Activated T-cell treated with anti-CD3 and anti-CD28 coated beads, Interleukin-2, amount 50 U/mL, for 1 hour (primary cell): ENCODE results near the gene GATB.

Source experiments
- DNase-seq: peaks from one replicate; pipeline ENCODE4 v3.0.0-alpha.2; 2020

GATB gene, protein sequence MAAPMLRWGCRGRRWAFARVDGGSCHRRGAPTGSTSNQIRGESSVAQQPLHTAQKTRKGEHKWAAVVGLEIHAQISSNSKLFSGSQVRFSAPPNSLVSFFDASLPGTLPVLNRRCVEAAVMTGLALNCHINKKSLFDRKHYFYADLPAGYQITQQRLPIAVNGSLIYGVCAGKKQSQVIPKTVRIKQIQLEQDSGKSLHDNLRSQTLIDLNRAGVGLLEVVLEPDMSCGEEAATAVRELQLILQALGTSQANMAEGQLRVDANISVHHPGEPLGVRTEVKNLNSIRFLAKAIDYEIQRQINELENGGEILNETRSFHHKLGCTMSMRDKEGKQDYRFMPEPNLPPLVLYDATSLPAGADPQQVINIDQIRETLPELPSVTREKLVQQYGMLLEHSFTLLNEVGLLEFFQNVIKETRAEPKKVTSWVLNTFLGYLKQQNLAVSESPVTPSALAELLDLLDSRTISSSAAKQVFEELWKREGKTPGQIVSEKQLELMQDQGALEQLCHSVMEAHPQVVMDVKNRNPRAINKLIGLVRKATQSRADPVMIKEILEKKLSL

DNA sequence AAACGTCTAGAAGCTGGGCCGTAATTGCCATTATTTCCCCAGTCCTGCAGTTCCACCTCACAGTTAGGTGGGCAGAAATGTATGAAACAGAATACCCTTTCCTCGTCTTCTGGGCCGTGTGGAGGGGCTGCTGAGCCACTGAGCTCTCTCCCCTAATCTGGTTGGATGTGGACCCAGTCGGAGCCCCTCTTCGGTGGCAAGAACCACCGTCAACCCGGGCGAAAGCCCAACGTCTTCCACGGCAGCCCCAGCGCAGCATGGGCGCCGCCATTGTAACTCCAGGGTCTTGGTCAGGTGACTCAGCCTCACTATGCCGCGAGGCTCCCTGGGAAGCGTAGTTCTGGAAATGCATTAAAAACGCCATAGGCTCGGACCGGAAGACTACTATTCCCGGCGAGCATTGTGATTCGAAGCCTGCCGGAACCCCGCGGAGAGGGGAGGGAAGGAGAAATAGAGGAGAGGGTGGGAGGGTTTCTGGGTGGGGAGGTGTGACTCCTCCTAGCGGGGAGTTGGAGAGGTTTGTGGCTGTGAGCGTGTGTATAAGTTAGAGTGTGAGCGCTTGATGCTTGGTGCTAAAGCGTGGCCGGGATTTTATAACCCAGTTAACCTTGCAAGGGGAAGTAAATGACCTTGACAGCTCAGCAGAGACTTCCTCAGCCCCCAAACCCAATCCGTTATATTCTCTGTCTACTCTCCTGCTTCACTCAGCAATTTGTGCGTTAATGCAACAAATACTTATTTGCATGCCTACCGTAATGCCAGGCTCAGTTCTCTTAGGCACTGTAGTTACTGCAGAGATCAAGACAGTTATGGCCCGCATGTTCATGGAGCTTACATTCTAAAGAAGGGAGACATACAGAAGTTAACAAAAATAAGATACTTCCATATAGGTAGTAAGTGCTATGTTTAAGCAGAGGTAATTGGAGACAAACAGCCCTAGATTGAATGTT is at the start of gene GATB:
GATB (minus strand) TSS at position 296 of the 950 bp plus-strand sequence; CDS start at position 271, 25 bp downstream.
- DNase-seq: peak; percentile 86

DNA sequence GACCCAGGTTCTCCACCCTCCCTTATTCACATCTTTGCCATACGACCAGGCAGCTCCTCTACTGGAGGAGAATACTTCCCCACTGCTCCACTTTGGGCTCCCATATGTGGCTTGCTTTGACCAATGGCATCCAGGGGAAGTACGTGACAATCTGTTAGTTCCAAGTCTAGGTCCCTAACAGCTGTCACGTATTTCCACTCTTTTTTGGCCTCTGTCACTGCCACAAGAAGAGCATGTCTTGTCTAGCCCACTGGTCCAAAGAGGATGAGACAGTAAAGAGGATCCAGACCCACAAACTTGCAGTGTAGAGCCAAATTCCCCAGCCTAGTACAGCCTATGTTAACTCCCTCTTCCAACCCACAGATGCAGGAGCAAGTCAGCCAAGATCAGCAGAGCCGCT is 49.7 kb upstream of the GATB start:
- DNase-seq: no peak

DNA sequence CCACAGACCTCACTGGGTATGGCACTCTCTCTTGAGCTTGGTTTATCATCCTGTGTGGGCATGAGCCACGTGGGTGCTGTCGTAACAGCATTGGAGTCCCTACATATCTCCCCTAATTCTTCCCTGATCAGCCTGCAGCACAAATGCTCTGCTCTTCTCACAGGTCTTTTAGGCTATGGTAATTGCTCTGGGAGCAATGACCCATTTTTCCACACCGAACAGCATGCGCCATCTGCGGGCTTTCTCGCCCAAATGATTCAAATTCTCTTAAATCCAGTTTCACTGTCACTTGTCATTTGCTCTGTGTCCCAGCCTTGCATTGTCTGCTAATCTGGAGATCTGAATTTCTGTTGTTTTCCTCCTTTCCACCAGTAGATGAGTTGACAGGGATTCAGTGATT is 48.9 kb upstream of the GATB start:
- DNase-seq: no peak

DNA sequence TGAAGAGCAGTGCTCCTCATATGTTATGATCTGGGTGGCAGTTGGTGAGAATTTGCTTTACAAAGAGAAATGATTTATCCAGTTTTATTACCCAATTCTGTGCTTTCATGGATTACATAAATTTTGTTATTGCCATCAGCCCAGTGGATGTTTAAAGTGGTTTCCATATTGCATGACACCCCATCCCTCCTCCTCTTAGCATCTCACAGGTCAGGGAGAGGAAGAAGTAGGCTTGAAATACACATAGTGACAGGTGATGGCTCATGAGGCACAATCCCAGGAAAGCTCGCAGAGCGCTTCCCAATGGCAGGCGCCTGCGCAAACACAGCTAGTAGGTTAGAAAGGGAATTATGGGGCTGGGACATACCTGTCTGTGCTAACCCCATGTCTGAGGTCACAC is 47.7 kb upstream of the GATB start:
- no peak for DNase-seq

DNA sequence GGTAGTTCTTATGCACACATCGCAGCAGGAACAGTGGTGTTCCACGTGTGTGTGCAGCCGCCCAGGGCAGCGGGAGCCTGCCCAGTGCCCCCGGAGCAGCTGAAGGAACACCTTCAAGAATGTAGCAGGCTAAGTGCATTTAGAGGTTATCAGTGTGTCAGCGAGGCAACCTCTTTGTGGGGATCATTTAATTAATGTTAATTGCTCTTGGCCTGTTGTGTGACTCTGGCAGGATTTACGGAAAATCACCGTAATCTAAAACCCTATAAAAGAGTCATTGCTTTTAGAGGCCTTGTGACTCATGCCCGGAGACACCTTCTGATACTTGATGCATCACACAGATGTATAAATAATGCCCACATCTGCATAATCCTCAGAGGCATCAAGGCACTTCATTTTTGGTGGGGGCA is 47.3 kb upstream of the GATB start:
- no peak for DNase-seq

DNA sequence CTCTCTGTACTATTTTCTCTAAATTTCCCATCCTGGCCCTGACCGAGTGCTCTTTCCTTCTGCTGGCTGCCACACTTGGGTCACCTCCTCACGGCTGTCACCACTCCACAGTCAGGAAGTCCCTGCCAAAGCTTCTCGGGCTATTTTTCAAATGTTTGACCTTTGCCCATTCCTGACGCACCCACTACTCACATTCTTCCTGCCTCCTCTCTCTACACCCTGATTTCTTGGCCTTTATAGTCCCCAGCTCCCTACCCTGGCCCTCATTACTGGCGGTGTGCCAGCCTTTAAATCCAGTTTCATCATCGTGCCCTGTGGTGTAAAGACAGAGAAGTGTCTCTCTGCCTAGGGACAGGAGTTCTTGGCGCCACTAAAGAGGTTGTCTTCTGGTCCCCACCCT is 46.4 kb upstream of the GATB start:
- no peak for DNase-seq

DNA sequence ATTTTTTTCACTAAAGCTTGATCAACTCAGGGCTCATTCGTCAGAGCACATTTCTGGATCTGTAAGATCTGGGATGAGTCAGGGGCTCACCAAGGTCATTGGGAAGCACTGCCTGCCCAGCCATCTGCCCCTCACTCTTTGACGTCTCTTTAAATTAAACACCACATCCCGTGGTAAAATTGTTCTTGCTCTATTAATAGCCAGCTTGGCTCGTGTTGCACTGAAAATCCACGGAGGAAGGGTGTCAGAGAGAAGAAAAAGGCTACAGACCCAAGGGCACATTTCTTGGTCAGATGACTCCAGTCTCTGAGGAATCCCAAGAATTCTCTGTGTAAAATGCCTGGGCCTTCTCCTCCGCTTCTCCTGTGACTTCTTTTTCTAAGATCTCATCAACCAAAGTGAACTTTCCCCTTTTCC is 45.7 kb upstream of the GATB start:
- DNase-seq: no peak

DNA sequence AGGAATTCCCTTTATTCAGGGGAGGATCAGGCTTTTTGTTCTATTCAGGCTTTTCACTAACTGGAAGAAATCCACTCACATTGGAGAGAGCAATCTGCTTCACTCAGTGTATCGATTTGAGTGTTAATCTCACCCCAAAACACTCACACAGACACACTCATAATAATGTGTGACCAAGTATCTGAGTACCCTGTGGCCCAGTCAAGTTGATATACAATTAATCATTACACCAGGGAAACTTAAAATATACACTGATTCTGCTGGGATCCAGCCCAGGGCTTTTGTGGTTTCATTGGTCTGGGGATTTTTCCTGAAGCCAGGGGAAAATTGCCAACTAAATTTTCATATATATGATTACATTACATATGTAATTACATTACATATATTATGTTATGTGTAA is 44.0 kb upstream of the GATB start:
- DNase-seq: no peak

DNA sequence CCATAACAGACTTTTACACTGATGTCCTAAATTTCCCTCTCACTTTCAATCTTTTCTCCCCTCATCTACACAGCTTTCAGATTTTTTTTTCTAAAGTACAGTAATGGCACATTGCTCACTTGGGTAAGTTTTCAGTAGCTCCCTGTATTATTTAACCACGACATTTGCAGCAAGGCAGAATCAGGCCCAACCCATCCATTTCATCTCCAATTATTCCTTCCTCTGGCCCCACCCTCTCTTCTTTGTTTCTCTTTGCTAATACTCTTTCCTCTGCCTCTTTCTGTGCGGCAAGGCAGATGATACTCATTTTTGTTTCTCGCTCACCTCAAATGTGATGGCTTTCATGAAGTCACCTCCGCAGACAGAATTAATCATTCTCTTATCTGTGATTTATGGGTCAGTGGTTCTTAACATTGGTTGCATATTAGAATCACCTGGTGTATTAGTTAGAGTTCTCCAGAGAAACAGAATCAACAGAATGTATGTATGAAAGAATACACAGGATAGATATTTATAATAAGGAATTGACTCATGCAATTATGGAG is 43.4 kb upstream of the GATB start:
- DNase-seq: no peak

DNA sequence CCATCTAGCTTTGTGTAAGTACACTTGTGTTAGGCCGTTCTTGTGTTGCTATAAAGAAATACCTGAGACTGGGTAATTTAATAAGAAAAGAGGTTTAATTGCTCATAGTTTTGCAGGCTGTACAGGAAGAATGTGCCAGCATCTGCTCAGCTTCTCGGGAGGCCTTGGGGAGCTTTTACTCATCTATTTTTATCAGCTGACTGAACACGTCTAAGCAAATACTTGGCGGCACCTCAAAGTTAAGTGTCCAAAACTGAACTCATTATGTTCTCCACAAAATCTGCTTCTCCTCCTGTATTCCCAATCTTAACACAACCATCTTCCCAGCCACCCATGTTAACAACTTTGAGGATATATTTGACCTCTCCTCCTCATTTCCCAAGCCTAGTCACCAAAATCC is 42.4 kb upstream of the GATB start:
- no peak for DNase-seq

DNA sequence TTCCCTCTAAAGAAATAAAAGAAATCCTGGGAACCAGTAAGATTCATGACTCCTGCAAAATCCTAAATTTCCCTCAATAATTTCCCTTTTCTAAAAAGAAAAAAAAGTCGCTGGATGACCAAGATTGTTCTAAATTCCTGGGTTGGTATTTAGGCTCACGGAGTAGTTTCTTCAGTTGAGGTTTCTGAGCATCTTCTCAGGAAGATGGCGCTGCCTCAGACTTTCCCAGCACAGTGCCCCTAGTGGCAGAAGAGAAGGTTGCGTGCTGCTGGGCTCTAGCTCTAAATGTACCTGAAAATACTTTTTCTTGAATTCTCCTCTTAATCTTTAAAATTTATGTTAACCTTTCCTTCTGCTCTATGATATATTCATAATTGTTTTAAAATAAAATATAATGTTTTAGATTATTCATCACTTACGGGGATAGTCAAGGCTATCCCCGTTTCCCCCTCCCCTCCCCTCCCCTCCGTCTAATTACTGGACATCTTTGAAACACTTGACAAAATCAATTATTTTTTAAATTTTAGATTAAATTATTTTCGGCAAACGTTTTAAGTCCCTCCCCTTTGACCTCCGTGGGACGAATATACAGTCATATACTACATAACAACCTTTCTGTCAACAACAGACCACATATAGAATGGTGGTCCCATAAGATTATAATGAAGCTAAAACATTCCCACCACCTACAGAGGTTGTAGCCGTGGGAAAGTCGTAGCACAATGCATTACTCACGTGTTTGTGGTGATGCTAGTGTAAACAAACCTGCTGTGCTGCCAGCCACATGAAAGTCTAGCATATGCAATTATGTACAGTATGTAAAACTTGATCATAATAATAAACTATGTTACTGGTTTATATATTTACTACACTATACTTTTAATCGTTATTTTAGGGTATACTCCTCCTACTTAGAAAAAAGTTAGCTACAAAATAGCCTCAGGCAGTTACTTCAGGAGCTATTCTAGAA is 41.0 kb upstream of the GATB start:
- DNase-seq: peak; percentile 58

DNA sequence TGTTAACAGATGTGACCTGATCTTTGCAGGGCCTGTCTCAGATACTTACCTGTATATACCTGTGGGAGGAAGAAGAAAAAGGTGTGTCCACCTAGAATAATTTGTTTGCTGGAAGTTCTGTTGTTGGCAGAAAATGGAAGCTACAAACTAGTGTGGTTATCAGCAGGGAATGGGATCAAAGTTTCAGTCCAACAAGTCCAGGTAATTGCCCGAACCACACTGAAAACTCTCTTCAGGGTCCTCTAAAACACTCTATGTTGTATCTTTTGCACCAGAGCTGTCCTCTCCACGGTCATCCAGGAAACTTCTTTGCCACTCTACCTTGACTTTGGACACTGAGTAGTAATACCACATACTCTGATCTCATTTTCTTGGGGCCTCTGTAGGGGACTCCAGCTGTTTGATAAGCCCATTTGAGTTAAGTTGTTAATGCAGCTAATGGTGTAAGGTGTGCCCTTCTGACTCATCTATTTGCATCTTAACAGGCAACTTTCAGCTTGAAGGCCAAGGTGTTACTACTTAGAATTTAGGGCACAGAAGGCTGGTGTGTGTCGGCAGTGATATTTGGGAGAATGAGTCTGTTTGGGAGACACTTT is 38.7 kb upstream of the GATB start:
- DNase-seq: no peak

DNA sequence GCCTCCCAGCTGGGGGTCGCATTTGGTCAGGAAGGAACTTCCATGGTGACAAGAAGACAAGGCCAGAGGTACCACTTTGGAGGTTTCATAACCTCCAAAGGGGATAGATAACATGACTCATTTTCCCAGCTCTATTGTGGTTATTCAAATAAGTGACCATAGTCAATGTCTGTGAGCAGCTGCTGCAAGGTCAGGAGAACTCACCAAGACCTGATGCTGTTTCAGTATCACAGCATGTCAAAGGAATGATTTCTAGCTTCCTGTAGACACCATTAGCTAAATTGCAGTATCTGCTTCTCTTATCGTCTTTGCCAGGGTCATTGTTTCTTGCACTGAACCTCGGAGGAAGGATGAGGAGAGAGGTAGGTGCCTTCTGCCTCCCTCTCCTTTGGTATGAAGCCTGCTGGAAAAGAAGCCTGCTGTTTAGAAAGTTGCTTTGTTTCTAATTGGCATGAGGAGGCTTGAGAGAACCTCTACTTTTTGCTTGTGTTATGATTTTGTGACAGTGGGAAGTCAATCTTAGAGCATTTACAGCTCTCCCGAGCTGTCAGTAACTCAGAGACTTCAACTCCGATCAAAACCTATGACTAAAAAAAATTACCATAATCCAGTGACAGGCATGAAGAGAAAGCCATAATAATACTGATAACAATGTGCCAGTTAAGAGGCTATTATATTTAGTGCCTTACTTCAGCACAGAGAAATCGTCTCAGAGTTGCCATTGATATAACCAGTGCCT is 38.0 kb upstream of the GATB start:
- DNase-seq: no peak

DNA sequence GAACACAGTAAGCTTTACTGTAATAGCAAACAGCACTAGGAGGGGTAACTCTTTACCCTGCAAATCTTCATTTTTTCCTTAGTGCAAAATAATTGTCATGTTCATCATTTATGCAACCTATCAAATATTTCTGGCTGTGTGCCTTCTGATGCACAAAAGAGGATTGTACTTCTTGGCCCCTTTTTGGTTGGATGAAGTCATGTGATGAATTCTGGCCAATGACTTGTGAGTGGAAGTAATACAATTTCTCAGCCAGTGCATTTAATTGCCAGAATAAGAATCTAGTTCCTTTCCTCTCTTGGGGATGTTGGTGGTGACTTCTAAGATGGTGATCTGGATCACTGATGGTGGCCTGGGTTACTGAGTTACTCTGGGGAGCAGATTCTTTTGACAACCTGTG is 37.0 kb upstream of the GATB start:
- DNase-seq: no peak

DNA sequence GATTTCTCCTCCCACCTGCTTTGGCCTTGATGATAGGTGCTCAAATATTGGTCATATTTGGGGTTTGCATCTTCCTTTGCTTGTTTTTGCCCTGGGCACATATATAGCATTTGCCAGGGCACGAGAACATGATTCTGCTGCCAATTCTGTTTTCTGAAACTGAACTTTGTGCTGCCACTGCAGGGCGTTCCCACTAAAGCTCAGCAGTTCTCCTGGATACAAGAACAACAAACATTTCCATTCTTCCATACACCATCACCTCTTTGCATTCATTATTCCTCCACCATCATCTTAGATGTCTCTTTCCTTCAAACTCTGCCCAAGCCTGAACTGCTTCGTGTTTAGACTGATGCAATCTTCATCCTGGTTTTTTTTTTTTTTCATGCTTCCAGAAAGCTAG is 36.3 kb upstream of the GATB start:
- DNase-seq: no peak

DNA sequence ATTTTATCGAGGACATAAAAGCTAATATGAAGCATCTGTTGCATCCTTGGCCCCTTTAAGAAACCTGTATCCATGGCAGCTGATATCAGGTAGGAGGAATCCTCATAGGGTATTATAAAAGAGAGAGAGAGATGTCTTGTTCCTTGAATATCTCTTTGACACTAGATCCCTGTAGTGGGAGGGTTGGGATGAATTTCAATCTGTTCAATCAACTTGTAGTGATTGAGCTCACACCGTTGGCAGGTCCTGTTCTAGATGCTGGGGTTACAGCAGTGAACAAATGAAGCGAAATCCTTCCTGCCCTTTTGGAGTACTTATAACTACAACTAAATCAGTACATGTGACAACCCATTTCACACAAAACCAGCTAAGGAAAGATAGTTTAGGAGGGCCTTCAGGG is 35.3 kb upstream of the GATB start:
- DNase-seq: no peak

DNA sequence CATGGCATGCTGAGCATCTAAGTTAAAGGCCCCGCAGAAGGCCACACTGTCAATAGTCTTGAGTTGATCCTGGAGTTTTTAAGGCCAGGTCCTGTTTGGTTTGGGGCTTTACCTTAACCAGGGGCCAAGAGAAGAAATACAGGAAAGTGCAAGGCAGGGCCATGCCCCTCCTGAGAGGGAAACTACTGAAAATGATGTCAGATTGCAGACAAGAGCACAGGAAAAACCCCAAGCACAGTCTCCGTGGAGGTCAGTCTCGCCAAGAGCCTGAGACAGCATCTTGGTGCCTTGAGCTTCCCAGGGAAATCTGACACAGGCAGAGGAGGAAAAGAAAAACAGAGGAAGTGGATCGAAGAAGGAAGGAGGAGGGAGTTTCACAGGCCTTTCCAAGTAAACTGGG is 32.2 kb upstream of the GATB start:
- no peak for DNase-seq

DNA sequence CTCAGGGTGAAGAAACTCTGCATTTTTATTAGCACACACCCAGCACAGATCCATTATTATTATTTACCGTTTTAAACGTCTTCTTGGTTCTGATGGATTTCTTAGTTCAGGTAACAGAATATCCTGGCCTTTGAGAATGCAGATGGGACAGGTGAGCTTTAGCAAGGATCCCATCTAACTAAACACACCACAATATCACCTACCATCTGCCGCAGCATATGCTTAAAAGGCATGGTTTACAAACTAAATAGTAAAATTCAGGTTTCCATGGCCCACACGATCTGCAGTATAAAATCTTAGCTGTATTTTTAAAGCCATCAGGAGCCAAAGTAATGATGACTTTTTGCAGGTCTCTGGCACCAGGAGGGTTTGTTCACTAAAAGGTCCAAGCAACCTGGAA is 31.7 kb upstream of the GATB start:
- DNase-seq: no peak

DNA sequence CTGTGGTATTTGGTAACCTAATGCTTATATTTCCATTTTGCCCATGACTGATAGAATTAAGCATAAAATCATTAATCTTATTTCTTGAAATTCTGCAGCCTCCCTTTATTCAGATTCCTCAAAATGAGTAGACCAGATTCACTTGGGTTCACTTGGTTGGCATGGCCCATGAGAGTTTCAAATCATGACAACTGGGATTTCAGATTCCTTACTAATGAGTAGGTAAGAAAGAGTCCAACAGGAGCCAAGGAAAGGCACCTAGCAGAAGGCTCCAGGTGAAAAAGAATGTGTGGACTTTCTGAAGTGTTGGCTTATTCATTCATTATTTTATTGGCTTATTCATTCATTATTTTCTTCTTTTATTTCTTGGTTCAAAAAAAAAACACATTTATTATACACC is 27.2 kb upstream of the GATB start:
- DNase-seq: no peak

DNA sequence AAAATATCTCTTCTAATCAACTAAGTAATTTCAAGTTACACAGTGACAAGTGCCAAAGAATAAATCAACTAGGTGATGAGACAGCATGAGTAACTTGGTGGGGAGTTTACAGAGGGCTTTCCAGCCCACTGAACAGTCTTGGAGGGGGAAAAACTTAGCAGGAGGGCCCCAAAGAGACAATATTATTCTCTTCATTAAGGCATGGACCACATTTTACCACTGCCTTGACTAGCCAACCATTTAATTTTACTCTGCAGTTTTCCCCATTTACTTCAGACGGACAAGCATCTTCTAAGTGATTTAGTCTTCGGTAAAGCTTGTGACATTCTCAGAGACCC is 25.3 kb upstream of the GATB start:
- DNase-seq: no peak

DNA sequence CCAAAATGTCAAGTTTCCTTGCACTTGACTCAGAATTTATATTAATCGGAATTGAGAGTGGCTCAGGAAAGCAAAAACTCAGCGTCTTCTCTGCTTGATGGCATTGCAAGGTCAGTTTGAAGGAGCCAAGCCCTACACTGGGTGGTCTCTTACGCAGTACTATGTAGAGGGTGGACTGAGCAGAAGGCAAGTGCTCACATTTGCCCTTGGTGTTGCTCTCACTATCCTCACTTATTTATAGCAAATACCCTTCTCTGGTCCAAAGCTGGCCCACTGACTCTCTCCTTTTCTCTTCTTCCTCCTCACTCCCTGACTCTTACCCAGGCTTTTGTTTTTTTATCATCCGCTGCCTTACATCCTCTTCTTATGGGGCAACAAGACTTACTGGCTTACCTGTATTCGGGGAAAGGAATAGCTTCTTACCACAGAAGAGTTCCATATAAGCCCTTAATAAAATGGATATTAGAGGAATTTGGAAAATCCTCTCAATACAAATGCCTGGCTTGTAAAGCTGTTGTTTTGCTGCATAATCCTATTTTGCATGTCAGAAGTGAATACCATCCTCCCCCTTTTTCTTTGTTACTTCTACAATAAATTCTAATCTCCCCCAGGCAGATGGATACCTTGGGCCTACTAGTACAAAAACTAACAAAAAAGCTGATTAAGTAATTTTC is 24.8 kb upstream of the GATB start:
- DNase-seq: no peak
